Stimulated activated CD4-positive, alpha-beta T cell treated with anti-CD3 and anti-CD28 coated beads, Interleukin-2, amount 100 ng/mL, for 48 hours (primary cell): Measurements from ENCODE around the gene ID3.

Source experiments
- DNase-seq, 2 donors: peaks; one replicate each; pipeline ENCODE4 v3.0.0-alpha.2; 2020

The ID3 gene

GRCh38 chr1:23524716-23525401, 34.4 kb downstream of the ID3 start:
- no peak for DNase-seq

- no peak for DNase-seq
These were observed 35.1 kb downstream of the ID3 start for GRCh38 chr1:23524163-23524562.

GRCh38 chr1:23522244-23522982, 36.9 kb downstream of the ID3 start:
- DNase-seq = no peak

- no peak for DNase-seq
These were observed 37.7 kb downstream of the ID3 start for GRCh38 chr1:23521588-23521987.

- no peak for DNase-seq
These were observed 41.7 kb downstream of the ID3 start for GRCh38 chr1:23517581-23517980.

GRCh38 chr1:23515905-23516304, 43.4 kb downstream of the ID3 start:
- no peak for DNase-seq

GRCh38 chr1:23514111-23514679, 45.1 kb downstream of the ID3 start:
- DNase-seq = no peak

GRCh38 chr1:23509896-23510295, 49.4 kb downstream of the ID3 start:
- no peak for DNase-seq
